NCI-H526 treated with DMSO at 0.1 percent for 48 hours (cell line): ENCODE results near the gene TM4SF18.
"Not testable (repeated sequence)": the region's sequence is repeated elsewhere in the genome, so short reads cannot be mapped to it uniquely, and the experiment has no call there.

ENCODE experiments used
- DNase-seq: peaks from one replicate; lab custom pipeline; 2025; lab: John Stamatoyannopoulos, UW

TM4SF18 gene

DNA sequence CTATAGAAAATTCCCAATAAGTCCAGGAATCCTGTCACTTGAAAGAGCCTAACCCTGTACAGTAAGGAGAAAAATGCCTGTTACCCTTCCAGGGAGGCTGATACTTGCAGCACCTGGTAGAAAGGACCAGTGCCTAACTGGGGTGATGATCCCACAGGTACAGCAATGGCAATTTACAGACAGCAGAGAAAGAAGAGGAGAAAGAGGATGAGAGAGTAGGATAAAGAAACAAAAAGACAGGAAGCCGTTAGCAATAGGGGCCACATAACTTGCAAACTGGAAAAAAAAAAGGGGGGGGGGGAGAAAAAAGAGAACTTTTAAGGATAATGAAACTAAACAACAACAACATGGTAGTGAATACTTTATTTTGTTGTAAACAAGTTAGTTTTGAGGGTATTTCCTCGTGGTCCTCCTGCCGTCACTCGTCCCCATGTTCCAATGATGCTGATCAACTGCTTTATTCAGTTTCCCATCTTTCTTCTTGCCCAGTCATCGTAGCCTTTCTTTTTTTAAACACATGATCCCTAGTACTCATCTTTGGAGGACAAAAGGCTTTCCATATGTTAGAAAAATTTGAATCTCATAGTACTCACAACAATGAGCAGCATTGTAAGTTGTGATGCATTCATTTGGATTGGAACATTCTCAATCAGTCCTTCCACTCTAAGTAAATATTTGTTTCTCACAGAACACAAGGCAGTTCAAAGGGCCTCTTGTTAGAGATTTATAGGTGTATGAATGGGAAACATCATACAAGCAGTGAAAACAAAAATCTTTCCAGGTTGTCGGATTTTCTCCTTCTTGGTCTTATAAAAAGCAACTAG lies 35.5 kb upstream of the TM4SF18 start:
- peak; percentile 99 for DNase-seq

DNA sequence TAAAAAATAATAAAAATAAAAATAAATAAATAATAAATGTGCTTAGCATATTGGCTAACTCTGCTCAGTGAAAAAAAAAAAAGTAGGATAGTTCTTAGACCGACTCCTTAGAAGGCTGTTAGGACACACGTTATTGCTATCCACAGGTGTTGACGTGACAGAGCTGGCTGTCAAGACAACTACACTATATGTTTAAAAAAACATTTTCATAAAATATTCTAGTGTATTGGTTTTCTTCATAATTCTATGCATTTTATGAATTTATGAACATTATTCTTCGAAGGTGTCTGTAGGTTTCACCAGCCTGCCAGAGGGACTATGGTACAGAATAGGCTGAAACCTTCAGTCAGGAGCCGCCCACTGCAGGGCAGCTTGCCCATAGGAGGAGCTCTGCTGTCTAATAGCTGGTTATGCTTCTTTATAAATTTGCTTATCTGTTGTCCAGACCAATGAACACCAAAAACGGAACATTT lies 34.8 kb upstream of the TM4SF18 start:
- no peak for DNase-seq

DNA sequence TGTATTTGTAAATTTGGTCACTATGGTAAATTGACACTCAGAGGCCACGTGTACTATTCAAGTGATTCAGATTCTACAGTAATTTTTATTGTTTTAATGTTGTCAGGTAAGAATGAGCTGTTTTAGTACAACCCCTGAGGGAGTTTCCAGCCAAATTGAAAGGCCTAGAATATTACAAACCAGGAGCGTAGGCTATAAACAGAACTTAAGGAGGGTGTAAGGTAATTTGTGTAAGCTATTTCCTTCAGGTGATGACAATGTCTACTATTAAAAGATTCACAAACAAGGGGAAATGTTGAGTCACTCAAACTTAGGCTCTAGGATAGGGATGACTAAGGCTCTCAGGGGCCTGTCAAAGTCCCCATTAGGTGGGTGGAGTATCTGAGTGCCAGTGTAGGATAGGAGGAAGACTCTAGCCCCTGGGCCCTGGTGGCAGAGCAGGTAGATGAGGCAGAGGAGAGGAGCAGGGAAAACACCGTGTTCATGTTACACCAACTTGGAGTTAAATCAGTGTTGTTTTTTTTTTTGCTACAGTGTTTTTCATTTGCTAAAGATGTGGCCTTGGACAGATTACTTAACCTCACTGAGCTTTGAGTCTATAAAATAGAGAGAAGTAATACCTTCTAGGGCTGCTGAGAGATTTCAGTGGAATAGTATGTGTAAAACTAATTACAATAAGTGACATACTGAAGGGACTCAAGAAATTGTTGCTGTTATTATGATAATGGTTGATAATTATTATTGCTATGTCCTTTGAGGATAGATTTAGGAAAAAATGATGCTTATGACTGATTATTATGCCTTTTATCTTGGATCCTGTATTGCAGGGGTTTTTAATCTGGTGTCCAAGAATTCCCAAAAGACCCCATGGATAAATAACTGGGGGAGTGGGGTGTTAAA lies 33.8 kb upstream of the TM4SF18 start:
- DNase-seq, result no peak

DNA sequence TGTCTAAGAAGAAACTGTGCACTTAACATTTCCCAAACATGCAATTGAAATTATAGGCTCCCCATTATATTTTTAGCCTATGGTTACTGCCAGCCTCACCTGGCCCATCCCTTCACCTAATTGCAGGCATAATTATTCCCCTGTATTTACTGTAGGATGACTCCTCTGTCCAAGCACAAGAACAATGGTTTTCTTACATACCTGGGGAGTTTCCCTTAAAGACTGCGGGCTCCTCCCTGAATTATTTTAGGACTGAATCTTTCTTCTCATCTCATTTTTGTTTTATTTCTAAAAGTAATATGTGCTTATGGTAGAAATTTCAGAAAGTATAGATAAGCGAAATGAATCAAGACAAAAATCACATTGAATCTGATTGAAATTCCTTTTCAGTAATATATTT lies 32.6 kb upstream of the TM4SF18 start:
- DNase-seq, result no peak

DNA sequence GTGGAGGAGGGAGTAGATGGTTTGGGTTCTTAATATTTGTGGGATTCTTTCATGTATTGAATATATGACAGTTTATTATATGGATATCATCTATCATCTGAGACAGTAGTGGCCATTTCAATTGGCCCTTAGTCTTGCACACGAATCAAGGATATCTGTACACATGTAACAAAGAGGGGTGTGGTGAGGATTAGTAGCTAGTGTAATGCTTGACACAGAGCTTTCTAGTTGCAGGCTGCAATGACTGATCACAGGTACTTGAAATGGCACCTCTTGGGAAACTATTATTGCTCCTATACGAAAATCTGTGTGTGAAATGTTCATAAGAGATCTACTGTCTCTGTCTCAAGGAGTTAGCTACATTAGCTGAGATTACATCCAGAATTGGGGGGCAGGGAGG lies 31.2 kb upstream of the TM4SF18 start:
- DNase-seq, result no peak

DNA sequence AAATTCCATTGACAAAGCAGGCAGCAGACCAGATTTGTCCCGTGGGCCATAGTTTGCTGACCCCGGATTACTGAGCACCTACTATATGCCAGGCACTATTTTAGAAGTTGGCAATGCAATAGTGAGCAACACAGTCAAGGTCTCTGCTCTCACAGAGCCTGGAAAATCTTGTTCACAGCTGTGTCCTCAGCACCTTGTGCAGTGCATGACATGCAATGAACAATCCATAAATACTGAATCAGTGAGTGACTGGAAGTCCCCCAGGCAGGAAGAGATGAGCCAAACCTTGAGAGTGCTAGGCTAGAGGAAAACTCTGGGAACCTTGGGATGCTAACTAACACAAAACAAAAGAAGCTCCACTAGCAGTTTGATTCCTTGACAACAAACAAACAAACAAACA lies 29.6 kb upstream of the TM4SF18 start:
- DNase-seq, result no peak

DNA sequence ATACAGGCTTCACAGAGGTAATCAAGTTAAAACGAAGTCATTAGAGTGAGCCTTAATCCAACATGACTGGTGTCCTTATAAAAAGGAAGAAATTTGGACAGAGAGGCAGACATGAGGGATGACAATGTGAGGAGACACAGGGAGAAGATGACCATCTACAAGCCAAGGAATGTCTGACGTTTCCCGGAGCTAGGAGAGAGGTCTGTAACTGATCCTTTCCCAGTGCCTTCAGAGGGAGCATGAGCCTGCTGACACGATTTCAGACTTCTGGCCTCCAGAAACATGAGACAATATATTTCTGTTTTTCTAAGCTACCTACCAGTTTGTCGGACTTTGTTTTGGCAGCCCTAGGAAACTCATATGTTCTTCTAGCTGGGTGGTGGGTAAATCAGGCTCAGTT lies 28.9 kb upstream of the TM4SF18 start:
- DNase-seq, result no peak

DNA sequence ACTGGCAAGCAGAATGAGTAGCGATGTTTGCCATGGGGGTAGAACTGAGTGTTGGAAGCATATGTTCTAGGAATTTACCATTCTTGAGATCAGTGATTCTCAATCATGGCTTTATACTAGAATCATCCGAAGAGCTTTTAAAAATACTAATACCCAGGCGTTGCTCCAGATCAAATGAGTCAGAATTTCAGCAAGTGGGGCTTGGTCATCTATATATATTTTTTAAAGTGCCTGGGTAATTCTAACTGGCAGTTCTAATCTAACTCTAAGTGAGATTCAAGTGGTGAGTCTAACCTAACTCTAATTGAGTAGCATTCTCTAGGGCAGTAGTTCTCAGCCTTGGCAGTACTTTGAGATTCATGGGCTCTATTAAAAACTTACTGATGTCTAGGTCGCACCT lies 23.2 kb upstream of the TM4SF18 start:
- no peak for DNase-seq

DNA sequence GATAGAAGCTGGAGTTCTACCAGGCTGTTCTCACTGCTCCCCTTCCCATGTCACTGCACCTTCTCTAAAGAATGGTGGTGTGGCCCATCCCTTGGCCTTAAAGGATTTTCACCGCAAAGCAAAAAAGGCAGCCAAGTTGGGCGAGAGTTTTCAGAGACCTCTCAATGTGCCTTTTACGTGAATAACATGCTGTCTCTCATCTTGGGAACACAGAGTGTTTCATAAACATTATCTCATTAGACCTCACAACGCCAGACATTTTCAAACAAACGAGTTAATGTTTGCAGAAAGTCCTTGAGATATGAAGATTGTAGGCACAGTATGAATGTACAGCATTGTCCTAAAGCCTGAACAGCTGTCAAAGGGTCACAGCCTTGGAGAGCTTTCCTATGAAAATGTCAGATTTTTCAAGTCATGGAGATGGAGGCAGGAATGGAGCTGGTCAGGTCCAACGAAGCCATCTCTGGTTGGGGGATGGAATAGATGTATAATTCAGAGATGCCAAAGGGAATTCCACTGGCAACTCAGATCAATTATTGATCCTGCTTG lies 22.7 kb upstream of the TM4SF18 start:
- DNase-seq, result no peak

DNA sequence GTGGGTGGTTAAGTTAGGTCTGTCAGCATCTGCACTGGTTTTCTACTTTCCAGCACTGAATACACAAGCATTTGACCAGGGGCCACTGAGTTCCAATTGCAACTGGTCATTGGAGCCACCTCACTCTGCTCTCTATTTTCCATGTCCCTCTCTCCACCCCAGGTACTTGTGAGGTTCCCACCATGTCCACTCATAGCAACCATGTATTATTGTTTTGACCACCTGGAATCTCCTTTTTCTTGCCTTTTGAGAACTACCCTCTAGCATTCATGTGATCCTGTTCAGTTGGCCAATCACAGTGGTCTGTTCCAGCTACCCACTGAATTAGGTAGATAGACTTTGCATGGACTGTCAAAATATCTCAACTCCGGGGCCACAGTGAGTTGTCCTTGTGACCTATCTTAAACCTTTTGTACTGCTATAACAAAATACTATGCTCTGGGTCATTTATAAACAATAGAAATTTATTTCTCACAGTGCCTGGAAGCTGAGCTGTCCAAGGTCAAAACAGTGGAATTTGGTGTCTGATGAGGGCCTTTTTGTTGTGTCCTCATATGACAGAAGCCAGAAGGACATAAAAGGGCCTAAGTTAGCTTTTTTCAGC lies 20.2 kb upstream of the TM4SF18 start:
- no peak for DNase-seq

DNA sequence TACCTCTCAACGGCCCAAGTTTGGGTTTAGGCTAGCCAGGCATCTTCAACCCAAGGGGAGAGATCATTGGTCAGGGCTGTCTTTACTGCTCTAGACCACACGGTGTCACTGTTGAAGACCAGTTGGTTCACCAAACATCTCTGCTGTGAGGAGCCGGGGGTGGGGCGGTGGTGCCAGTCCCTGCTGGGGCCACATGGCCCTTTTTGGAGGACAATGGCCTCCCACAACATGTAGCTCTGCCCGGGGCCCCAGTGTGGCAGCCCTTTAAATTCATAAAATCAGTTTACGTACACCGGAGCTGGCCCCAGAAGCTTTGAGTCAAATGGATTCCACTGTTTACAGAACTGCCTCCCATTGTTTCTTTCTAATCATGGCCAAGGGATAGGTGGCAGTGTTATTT lies 19.1 kb upstream of the TM4SF18 start:
- peak; percentile 59 for DNase-seq

DNA sequence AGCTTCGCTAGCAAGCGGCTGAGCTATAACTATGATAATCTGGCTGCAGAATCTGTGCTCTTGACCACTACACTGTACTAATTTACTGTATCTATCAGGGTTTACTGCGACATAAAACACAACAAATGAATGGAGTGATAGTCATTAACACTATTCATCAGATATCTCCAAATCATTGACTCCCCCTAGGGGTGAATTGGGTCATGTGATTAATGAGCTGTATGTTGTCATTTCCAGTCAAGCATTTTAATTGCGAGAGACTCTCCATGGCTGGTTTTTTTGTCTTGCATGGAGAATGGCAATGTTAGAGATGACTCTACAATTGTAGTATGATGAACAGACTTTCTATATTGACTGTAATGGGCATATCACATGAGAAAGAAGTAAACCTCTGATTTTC lies 10.5 kb upstream of the TM4SF18 start:
- DNase-seq, result no peak

DNA sequence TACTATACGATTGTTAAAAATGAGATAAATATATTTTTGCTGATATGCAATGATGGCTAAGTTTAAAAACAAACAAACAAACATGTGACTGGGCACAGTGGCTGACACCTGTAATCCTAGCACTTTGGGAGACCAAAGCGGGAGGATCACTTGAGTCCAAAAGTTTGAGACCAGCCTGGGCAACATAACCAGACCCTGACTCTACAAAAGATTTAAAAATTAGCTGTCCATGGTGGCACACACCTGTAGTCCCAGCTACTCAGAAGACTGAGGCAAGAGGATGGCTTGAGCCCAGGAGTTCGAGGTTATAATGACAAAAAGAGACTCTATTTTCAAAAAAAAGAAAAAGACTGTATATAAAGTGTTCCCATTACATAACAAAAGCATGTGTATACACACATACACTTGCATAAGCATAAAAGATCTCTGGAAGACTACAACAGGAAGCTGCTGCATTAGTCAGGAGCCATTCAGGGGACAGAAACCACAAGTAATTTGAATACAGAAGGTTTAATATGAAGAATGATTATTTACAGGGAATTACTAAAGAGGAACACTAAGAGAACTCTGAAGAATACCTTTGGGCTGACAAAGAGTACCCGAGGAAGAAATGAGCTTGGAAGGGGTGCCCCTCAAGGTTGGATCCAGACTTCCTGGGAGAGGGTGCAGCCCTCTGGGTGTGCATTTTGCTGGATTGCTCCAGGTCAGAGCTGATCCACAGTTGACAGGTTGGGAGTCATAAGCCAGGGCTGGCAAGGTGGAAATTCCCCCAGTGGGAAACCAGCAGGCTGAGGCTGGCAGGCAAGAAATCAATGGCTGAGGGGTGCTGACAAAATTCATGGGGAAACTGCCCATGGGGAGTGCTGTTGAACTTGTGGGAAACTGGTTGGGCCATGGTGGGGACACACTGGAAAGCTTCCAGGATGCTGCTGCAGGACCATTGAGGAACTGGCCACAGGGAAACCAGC lies 9.3 kb upstream of the TM4SF18 start:
- peak; percentile 22 for DNase-seq

DNA sequence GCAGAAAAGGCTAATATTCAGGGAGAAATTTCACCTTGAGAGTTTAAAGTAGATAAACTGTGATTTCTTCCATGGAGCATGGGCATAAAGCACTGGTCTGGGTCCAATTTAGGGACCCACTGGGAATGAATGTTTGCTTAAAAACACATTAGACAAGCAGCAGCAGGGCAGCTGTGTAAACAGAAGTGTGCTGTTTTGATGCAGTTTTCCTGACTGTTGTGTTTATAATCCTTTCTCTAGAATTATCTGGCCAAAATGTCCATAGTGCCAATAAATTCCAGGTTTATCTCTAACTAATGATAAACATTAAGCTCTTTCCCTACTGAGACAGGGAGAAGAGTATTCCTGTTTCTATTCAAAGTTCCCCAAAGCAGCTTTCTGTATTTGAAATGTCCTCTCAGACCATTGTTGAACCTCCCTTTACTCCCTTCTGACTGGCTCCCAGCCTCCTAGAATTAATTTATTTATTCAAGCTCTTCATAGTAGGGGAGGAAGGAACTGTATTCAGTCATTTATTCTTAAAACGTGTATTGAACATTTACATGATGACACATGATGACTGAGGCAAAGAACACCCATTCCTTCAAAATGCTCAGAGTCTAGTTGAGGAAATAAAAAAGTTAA lies 7.0 kb upstream of the TM4SF18 start:
- DNase-seq, result peak; percentile 41

DNA sequence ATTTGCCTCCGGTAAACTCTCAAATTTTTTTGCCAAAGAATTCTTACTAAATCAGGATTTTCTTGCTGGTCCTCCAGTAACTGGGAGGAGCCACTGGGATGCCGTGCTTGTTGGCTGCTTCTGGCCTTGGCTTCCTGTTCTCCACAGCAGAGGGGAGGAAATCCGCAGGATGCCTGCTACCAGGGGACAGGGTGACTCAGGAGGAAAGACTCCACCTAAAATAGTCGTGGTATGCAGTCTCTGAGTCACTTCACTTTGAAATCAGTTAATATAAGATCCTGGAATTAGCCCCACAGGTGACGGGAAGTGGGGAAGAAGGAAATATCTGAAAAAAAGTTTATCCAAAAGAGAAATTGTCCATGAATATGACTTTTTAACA lies 6.5 kb upstream of the TM4SF18 start:
- no peak for DNase-seq

DNA sequence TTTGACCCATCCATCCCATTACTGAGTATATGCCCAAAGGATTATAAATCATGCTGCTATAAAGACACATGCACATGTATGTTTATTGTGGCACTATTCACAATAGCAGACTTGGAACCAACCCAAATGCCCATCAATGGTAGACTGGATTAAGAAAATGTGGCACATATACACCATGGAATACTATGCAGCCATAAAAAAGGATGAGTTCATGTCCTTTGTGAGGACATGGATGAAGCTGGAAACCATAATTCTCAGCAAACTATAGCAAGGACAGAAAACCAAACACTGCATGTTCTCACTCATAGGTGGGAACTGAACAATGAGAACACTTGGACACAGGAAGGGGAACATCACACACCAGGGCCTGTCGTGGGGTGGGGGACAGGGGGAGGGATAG lies 4.0 kb upstream of the TM4SF18 start:
- DNase-seq, result not testable (repeated sequence)

DNA sequence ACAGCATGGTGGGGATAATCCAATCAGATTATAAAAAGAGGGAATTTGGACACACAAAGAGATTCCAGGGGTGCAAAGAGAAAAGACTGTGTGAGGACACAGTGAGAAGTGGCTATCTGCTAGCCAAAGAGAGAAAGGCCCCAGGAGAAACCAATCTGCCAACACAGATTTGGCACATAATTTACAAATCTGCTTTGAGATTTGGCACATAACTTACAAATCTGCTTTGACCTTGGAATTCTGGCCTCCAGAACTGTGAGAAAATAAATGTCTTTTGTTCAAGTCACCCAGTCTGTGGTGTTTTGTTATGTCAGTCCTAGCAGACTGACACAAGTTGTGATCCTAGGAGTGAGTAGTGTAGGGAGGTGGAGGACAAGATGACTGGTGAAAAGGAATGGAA lies 3.5 kb upstream of the TM4SF18 start:
- no peak for DNase-seq

DNA sequence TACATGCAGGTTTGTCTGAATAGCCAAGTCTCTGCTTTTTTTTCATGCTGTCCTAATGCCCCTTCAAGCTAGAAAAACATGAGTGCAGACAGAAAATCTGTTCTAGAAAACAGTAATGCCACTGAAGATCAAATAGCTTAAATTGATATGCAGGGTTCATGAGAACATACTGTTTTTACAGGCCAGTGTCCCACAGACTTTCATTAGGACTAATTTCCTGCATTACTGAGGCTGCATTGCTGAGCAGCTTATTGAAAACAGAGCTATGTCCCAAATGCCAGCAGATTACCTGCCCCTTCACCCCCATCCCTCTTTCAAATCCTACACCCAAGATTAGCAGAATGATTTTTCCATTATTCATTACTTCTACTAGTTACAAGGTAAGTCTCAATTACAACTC lies 665 bp downstream of the TM4SF18 start:
- no peak for DNase-seq

DNA sequence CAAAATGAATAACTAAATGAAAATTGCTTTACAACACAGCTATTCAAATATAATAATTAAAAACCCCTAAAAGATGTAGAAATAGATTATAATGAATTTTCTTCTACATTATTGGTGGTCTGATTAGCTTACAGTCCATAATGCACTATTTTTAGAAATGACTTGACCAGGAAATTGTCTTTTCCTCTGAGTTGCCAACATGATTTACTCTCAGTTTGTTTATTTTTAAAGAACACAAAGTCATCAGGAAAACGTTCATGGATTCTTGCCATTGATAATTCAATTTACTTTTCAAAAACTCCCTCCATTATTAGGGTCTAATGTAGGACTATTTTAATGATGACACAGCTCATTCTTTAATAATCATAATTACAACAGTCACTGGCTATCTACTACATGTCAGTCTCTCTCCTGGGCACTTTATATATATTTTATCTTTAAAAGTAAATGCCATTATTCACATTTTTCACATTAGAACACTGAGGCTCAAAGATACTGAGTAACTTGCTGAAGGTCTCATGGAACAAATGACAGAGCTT lies 1.1 kb downstream of the TM4SF18 start:
- DNase-seq, result no peak

DNA sequence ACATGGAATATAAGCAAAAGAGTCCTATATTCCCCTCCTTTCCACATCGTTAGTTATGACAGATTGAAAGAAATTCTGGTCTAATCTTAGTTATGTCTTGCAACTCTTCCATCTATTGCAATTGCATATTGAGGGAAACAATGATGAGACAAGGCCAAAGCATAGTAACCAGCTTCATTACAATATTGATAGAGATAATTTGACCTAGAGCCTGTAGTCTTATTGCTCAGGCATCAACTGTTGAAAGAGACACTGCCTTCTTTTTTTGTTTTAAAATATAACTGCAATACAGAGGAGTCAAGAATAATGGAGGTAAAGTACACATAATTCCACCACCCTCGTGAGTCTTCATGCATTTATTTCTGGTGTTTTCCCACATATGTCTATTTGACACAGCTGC lies 2.0 kb downstream of the TM4SF18 start:
- DNase-seq, result no peak
